GM23338 (cell line): ENCODE data around the gene COL20A1. TPM values are rescaled to one million over a fixed set of nuclear protein-coding genes. Genes with fewer than 3 reads are reported as not detected.

Source experiments
- ATAC-seq: fragments of 200-7000 bp; cut with Tn5 transposase; 3 replicates; pipeline ENCODE4 v1.9.1; 2020
- DNase-seq: peaks from one replicate; pipeline ENCODE4 v3.0.0-alpha.2; 2015; ENCODE audit warnings: low spot score
- H2AFZ ChIP-seq: fragments of 200-600 bp; sonication (generic); 2 replicates; pipeline ENCODE4 v1.8.0; 2016; ENCODE audit warnings: antibody characterized with exemption, mild to moderate bottlenecking, moderate library complexity
- H3F3A ChIP-seq: fragments of 200-600 bp; sonication (generic); replicated peaks from 2 replicates; pipeline ENCODE4 v1.8.0; 2017; ENCODE audit warnings: antibody characterized with exemption, mixed run types, low read depth
- H3K27ac ChIP-seq: fragments of 200-600 bp; sonication (generic); 2 replicates; pipeline ENCODE4 v1.6.1; 2016; ENCODE audit warnings: low read depth
- H3K27me3 ChIP-seq: fragments of 200-600 bp; sonication (generic); 2 replicates; pipeline ENCODE4 v1.8.0; 2016; ENCODE audit warnings: mild to moderate bottlenecking, mixed run types, moderate library complexity; ENCODE audit not compliant: insufficient read depth
- H3K36me3 ChIP-seq: fragments of 200-600 bp; sonication (generic); 2 replicates; pipeline ENCODE4 v1.8.0; 2016; ENCODE audit warnings: mild to moderate bottlenecking; ENCODE audit not compliant: insufficient read depth
- H3K4me1 ChIP-seq: fragments of 200-600 bp; sonication (generic); 2 replicates; pipeline ENCODE4 v1.8.0; 2016; ENCODE audit warnings: mild to moderate bottlenecking, moderate library complexity; ENCODE audit not compliant: insufficient read depth
- H3K4me2 ChIP-seq: fragments of 200-600 bp; sonication (generic); 2 replicates; pipeline ENCODE4 v1.7.1; 2017; ENCODE audit warnings: mixed run types
- H3K4me3 ChIP-seq: fragments of 200-600 bp; sonication (generic); 2 replicates; pipeline ENCODE4 v1.6.1; 2016; ENCODE audit warnings: mixed run types
- H3K79me2 ChIP-seq: fragments of 200-600 bp; sonication (generic); replicated peaks from 2 replicates; pipeline ENCODE4 v1.8.0; 2017; ENCODE audit warnings: mild to moderate bottlenecking; ENCODE audit not compliant: insufficient read depth
- H3K9me2 ChIP-seq: fragments of 200-600 bp; sonication (generic); 2 replicates; pipeline ENCODE4 v1.8.0; 2017; ENCODE audit not compliant: insufficient read depth
- H4K20me1 ChIP-seq: fragments of 200-600 bp; sonication (generic); replicated peaks from 2 replicates; pipeline ENCODE4 v1.8.0; 2017; ENCODE audit warnings: mild to moderate bottlenecking; ENCODE audit not compliant: insufficient read depth
- H3K27ac Mint-ChIP-seq: 2 replicates; pipeline ENCODE4 v1.8.0; 2020; ENCODE audit warnings: inconsistent platforms, mild to moderate bottlenecking, moderate library complexity, mixed read lengths
- H3K27me3 Mint-ChIP-seq: 3 replicates; pipeline ENCODE4 v1.8.0; 2022; ENCODE audit warnings: low read depth, mild to moderate bottlenecking, moderate library complexity, mixed read lengths, inconsistent platforms; ENCODE audit not compliant: insufficient read depth, poor library complexity
- H3K36me3 Mint-ChIP-seq: 3 replicates; pipeline ENCODE4 v1.8.0; 2021; ENCODE audit warnings: low read depth, mild to moderate bottlenecking, inconsistent platforms, moderate library complexity, mixed read lengths
- H3K4me1 Mint-ChIP-seq: 3 replicates; pipeline ENCODE4 v1.8.0; 2020; ENCODE audit warnings: mild to moderate bottlenecking, inconsistent platforms, mixed read lengths
- H3K4me3 Mint-ChIP-seq: 3 replicates; pipeline ENCODE4 v1.8.0; 2021; ENCODE audit warnings: moderate library complexity, mild to moderate bottlenecking, inconsistent platforms, mixed read lengths
- H3K9me3 Mint-ChIP-seq: 3 replicates; pipeline ENCODE4 v1.8.0; 2020; ENCODE audit warnings: moderate library complexity, mild to moderate bottlenecking, inconsistent platforms, mixed read lengths
- CREB1 ChIP-seq: fragments of 250-450 bp; sonication (Bioruptor Pico); IDR thresholded peaks from 2 replicates; pipeline ENCODE4 v1.5.0; 2020; ENCODE audit warnings: low read depth, mild to moderate bottlenecking, moderate library complexity
- EZH2 ChIP-seq: fragments of 200-600 bp; sonication (generic); IDR thresholded peaks from one replicate; pipeline ENCODE4 v1.8.0; 2017; ENCODE audit warnings: antibody characterized with exemption, mild to moderate bottlenecking, low read depth; ENCODE audit not compliant: unreplicated experiment
- EZH2phosphoT487 ChIP-seq: fragments of 200-600 bp; sonication (generic); IDR thresholded peaks from one replicate; pipeline ENCODE4 v1.8.1; 2018; ENCODE audit warnings: antibody characterized with exemption; ENCODE audit not compliant: unreplicated experiment
- JUNB ChIP-seq: IDR thresholded peaks from one replicate; pipeline ENCODE4 v1.6.1; 2016; ENCODE audit warnings: antibody characterized with exemption; ENCODE audit not compliant: unreplicated experiment
- NANOG ChIP-seq: IDR thresholded peaks from 2 replicates; pipeline ENCODE4 v1.6.1; 2016; ENCODE audit warnings: antibody characterized with exemption, borderline replicate concordance
- POLR2AphosphoS5 ChIP-seq: IDR thresholded peaks from 2 replicates; pipeline ENCODE4 v1.6.1; 2016; ENCODE audit warnings: antibody characterized with exemption, low read depth
- STAT1 ChIP-seq: IDR thresholded peaks from one replicate; pipeline ENCODE4 v1.6.1; 2016; ENCODE audit warnings: antibody characterized with exemption; ENCODE audit not compliant: unreplicated experiment
- ZNF114 ChIP-seq: fragments of 250-450 bp; sonication (Bioruptor Pico); IDR thresholded peaks from 2 replicates; pipeline ENCODE4 v1.5.0; 2020; ENCODE audit warnings: mild to moderate bottlenecking, moderate library complexity
- ZNF331 ChIP-seq: fragments of 250-450 bp; sonication (Bioruptor Pico); IDR thresholded peaks from 2 replicates; pipeline ENCODE4 v1.5.0; 2020; ENCODE audit warnings: low read depth, mild to moderate bottlenecking, moderate library complexity
- polyA plus RNA-seq: library from polyadenylated mRNA; unstranded; fragments of >200 nt; fragmentation: Nextera tagmentation; extraction: Ambion mirVana; gene quantifications from 2 replicates; pipeline ENCODE4 v1.2.1, GENCODE V29; 2016
- total RNA-seq: library from RNA; depleted of rRNA; stranded (reverse); fragments of >200 nt; shearing (Covaris generic); gene quantifications from 2 replicates; pipeline ENCODE4 v1.2.3, GENCODE V29; 2014
- TF ChIP-seq, protein P1 (sequence below): IDR thresholded peaks from one replicate; pipeline ENCODE4 v1.6.1; 2018; ENCODE audit warnings: antibody characterized with exemption; ENCODE audit not compliant: unreplicated experiment
- TF ChIP-seq, protein P2 (sequence below): IDR thresholded peaks from 2 replicates; pipeline ENCODE4 v1.6.1; 2016; ENCODE audit warnings: antibody characterized with exemption
- TF ChIP-seq, protein P3 (sequence below): fragments of 250-450 bp; sonication (Bioruptor Pico); IDR thresholded peaks from 2 replicates; pipeline ENCODE4 v1.5.0; 2020; ENCODE audit warnings: mild to moderate bottlenecking, moderate library complexity
- TF ChIP-seq, protein P4 (sequence below), 2 experiments: fragments of 200-600 bp in 1 of 2; sonication (generic) in 1 of 2; conservative IDR thresholded peaks; 2 replicates each; pipeline versions ENCODE4 v1.5.1 to v1.6.1; 2016 to 2017; ENCODE audit warnings: antibody characterized with exemption in 2 of 2, low read depth in 2 of 2, mild to moderate bottlenecking in 2 of 2, moderate library complexity in 1 of 2

The COL20A1 gene
- total and polyA plus RNA-seq, 2 experiments from 2014 or later = 0.28 to 0.79 TPM

DNA sequence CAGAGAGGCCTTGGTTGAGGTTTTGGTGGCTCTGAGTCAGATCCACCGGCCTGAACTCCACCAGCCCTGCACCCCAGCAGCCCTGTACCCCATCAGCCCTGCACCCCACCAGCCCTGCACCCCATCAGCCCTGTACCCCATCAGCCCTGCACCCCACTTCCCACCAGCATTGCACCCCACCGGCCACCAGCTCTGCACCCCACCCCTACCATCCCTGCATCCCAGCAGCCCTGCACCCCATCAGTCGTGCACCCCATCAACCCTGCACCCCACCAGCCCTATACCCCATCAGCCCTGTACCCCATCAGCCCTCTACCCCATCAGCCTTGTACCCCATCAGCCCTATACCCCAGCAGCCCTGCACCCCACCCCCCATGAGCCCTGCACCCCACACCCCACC, 82.5 kb downstream of the COL20A1 start:
- Mint-ChIP-seq H3K27me3 (peaks cover 12% of the 10 kb centered on the region), H3K36me3 (no peaks in the 10 kb centered on the region), H3K4me1 (peaks cover 26% of the 10 kb centered on the region), H3K27ac (no peak overlapping the region), H3K9me3 (no peaks in the 10 kb centered on the region; the same call in 2 of the 3 replicates), H3K4me3 (no peak overlapping the region)
- Histone ChIP-seq H3K4me3 (no peak overlapping the region), H3F3A (no peaks in the 10 kb centered on the region), H2AFZ (no peak overlapping the region), H3K9me2 (no peaks in the 10 kb centered on the region), H3K4me2 (no peak overlapping the region), H4K20me1 (no peaks in the 10 kb centered on the region), H3K79me2 (no peaks in the 10 kb centered on the region), H3K4me1 (peaks cover 18% of the 10 kb centered on the region), H3K36me3 (no peaks in the 10 kb centered on the region), H3K27me3 (no peaks in the 10 kb centered on the region), H3K27ac (no peak overlapping the region)
- ATAC-seq (no peak), DNase-seq (no peak)
- TF ChIP-seq CREB1 = no peak
- no peak for TF ChIP-seq ZNF331 (CRISPR knock-in tag)
- no peak for TF ChIP-seq JUNB
- no peak for TF ChIP-seq EZH2
- no peak for TF ChIP-seq POLR2AphosphoS5
- TF ChIP-seq, protein P1, sequence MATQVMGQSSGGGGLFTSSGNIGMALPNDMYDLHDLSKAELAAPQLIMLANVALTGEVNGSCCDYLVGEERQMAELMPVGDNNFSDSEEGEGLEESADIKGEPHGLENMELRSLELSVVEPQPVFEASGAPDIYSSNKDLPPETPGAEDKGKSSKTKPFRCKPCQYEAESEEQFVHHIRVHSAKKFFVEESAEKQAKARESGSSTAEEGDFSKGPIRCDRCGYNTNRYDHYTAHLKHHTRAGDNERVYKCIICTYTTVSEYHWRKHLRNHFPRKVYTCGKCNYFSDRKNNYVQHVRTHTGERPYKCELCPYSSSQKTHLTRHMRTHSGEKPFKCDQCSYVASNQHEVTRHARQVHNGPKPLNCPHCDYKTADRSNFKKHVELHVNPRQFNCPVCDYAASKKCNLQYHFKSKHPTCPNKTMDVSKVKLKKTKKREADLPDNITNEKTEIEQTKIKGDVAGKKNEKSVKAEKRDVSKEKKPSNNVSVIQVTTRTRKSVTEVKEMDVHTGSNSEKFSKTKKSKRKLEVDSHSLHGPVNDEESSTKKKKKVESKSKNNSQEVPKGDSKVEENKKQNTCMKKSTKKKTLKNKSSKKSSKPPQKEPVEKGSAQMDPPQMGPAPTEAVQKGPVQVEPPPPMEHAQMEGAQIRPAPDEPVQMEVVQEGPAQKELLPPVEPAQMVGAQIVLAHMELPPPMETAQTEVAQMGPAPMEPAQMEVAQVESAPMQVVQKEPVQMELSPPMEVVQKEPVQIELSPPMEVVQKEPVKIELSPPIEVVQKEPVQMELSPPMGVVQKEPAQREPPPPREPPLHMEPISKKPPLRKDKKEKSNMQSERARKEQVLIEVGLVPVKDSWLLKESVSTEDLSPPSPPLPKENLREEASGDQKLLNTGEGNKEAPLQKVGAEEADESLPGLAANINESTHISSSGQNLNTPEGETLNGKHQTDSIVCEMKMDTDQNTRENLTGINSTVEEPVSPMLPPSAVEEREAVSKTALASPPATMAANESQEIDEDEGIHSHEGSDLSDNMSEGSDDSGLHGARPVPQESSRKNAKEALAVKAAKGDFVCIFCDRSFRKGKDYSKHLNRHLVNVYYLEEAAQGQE = no peak
- TF ChIP-seq, protein P2, sequence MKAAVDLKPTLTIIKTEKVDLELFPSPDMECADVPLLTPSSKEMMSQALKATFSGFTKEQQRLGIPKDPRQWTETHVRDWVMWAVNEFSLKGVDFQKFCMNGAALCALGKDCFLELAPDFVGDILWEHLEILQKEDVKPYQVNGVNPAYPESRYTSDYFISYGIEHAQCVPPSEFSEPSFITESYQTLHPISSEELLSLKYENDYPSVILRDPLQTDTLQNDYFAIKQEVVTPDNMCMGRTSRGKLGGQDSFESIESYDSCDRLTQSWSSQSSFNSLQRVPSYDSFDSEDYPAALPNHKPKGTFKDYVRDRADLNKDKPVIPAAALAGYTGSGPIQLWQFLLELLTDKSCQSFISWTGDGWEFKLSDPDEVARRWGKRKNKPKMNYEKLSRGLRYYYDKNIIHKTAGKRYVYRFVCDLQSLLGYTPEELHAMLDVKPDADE = no peak
- TF ChIP-seq EZH2phosphoT487 = no peak
- no peak for TF ChIP-seq NANOG
- TF ChIP-seq ZNF114 (CRISPR knock-in tag) = no peak
- TF ChIP-seq, protein P3, sequence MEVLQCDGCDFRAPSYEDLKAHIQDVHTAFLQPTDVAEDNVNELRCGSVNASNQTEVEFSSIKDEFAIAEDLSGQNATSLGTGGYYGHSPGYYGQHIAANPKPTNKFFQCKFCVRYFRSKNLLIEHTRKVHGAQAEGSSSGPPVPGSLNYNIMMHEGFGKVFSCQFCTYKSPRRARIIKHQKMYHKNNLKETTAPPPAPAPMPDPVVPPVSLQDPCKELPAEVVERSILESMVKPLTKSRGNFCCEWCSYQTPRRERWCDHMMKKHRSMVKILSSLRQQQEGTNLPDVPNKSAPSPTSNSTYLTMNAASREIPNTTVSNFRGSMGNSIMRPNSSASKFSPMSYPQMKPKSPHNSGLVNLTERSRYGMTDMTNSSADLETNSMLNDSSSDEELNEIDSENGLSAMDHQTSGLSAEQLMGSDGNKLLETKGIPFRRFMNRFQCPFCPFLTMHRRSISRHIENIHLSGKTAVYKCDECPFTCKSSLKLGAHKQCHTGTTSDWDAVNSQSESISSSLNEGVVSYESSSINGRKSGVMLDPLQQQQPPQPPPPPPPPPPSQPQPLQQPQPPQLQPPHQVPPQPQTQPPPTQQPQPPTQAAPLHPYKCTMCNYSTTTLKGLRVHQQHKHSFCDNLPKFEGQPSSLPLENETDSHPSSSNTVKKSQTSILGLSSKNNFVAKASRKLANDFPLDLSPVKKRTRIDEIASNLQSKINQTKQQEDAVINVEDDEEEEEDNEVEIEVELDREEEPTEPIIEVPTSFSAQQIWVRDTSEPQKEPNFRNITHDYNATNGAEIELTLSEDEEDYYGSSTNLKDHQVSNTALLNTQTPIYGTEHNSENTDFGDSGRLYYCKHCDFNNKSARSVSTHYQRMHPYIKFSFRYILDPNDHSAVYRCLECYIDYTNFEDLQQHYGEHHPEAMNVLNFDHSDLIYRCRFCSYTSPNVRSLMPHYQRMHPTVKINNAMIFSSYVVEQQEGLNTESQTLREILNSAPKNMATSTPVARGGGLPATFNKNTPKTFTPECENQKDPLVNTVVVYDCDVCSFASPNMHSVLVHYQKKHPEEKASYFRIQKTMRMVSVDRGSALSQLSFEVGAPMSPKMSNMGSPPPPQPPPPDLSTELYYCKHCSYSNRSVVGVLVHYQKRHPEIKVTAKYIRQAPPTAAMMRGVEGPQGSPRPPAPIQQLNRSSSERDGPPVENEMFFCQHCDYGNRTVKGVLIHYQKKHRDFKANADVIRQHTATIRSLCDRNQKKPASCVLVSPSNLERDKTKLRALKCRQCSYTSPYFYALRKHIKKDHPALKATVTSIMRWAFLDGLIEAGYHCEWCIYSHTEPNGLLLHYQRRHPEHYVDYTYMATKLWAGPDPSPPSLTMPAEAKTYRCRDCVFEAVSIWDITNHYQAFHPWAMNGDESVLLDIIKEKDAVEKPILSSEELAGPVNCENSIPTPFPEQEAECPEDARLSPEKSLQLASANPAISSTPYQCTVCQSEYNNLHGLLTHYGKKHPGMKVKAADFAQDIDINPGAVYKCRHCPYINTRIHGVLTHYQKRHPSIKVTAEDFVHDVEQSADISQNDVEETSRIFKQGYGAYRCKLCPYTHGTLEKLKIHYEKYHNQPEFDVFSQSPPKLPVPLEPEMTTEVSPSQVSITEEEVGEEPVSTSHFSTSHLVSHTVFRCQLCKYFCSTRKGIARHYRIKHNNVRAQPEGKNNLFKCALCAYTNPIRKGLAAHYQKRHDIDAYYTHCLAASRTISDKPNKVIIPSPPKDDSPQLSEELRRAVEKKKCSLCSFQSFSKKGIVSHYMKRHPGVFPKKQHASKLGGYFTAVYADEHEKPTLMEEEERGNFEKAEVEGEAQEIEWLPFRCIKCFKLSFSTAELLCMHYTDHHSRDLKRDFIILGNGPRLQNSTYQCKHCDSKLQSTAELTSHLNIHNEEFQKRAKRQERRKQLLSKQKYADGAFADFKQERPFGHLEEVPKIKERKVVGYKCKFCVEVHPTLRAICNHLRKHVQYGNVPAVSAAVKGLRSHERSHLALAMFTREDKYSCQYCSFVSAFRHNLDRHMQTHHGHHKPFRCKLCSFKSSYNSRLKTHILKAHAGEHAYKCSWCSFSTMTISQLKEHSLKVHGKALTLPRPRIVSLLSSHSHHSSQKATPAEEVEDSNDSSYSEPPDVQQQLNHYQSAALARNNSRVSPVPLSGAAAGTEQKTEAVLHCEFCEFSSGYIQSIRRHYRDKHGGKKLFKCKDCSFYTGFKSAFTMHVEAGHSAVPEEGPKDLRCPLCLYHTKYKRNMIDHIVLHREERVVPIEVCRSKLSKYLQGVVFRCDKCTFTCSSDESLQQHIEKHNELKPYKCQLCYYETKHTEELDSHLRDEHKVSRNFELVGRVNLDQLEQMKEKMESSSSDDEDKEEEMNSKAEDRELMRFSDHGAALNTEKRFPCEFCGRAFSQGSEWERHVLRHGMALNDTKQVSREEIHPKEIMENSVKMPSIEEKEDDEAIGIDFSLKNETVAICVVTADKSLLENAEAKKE = no peak
- no peak for TF ChIP-seq STAT1
- TF ChIP-seq, protein P4, sequence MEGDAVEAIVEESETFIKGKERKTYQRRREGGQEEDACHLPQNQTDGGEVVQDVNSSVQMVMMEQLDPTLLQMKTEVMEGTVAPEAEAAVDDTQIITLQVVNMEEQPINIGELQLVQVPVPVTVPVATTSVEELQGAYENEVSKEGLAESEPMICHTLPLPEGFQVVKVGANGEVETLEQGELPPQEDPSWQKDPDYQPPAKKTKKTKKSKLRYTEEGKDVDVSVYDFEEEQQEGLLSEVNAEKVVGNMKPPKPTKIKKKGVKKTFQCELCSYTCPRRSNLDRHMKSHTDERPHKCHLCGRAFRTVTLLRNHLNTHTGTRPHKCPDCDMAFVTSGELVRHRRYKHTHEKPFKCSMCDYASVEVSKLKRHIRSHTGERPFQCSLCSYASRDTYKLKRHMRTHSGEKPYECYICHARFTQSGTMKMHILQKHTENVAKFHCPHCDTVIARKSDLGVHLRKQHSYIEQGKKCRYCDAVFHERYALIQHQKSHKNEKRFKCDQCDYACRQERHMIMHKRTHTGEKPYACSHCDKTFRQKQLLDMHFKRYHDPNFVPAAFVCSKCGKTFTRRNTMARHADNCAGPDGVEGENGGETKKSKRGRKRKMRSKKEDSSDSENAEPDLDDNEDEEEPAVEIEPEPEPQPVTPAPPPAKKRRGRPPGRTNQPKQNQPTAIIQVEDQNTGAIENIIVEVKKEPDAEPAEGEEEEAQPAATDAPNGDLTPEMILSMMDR (conservative IDR thresholded peaks at IDR 0.05; ENCODE audit: low read depth in 2 of 2) = no peak
